ENCODE data around the gene WDR45B. TPM values are rescaled to one million over a fixed set of nuclear protein-coding genes. Genes with fewer than 3 reads are reported as not detected.

WDR45B gene
- total RNA-seq, 2 donors from 2014 or later: 50.0 to 55.7 TPM

DNA sequence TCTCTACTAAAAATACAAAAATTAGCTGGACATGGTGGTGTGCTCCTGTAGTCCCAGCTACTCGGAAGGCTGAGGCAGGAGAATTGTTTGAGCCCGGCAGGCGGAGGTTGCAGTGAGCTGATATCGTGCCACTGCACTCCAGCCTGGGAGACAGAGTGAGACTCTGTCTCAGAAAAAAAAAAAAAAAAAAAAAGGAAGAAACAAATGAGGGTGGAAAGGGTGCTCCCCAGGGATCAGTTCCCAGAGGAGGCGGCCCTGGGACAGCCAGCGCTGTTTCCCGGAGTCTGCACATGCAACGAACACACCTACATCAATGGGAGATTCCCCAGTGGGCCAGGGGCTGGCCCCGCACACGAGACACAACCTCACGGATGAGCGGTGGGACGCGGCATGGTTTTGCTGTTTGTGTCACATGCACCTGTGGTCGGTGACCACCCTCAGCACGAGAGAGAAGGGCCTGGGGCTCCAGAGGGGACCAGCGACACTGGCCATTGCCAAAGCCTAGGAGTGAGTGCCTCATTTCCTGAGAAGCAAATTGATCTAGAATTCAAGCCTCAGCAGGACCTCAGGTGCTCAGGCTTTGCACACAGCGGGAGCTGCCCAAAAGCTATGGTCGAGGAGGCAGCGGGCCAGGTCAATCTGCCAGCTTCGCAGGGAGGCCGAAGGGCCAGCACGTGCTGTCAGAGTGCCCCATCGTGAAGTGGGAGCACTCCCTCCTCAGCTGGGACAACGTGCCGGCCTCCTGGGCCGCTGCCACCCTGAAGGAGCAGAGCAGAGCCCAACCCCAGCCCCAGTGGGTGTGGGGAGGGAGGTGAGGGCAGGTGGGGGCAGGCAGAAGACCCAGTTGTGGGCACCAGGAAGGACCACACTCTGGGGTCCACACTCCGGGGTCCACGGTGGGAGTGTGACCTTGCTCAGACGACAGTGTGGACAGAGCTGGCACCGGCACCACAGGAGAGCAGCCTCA lies 13.8 kb upstream of the WDR45B start:
- Histone ChIP-seq H3K4me3 (no peak overlapping the region), H3K36me3 (peaks cover 6% of the 10 kb centered on the region), H3K27ac (no peak overlapping the region), H3K4me1 (ENCODE audit: control insufficient read depth in 1 of 2, low read depth in 2 of 2) (no peaks in the 10 kb centered on the region), H3K9me3 (no peaks in the 10 kb centered on the region), H3K27me3 (replicated peaks; ENCODE audit: insufficient read depth) (no peaks in the 10 kb centered on the region)
- TF ChIP-seq, protein P1, sequence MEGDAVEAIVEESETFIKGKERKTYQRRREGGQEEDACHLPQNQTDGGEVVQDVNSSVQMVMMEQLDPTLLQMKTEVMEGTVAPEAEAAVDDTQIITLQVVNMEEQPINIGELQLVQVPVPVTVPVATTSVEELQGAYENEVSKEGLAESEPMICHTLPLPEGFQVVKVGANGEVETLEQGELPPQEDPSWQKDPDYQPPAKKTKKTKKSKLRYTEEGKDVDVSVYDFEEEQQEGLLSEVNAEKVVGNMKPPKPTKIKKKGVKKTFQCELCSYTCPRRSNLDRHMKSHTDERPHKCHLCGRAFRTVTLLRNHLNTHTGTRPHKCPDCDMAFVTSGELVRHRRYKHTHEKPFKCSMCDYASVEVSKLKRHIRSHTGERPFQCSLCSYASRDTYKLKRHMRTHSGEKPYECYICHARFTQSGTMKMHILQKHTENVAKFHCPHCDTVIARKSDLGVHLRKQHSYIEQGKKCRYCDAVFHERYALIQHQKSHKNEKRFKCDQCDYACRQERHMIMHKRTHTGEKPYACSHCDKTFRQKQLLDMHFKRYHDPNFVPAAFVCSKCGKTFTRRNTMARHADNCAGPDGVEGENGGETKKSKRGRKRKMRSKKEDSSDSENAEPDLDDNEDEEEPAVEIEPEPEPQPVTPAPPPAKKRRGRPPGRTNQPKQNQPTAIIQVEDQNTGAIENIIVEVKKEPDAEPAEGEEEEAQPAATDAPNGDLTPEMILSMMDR (IDR thresholded peaks at IDR 0.05): no peak
- ATAC-seq (ENCODE audit: insufficient number of reproducible peaks, low FRiP score, low read depth): no peak
- no peak for DNase-seq (ENCODE audit: low spot score)

DNA sequence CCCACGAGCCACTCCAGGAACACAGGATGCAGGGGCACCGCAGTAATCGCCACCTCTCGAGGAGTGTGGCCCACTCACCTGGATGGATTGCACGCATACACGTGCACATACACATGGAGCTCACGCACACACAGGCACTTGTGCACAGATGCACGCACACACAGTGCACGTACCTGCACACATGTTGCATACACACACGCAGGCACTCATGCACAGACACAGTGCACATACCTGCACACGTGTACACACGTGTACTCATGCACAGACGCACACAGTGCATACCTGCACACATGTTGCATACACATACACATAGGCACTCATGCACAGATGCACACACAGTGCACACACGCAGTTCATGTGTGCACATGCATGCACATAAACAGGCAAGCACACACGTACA lies 11.6 kb upstream of the WDR45B start:
- no peaks in the 10 kb centered on the region for H3K27me3 ChIP-seq (replicated peaks; ENCODE audit: insufficient read depth)
- ATAC-seq (ENCODE audit: insufficient number of reproducible peaks, low FRiP score, low read depth) (no peak), DNase-seq (ENCODE audit: low spot score) (no peak)
- TF ChIP-seq, protein P1 (IDR thresholded peaks at IDR 0.05): no peak
- H3K4me3 ChIP-seq: no peak overlapping the region
- H3K27ac ChIP-seq: no peak overlapping the region
- peaks cover 6% of the 10 kb centered on the region for H3K36me3 ChIP-seq
- no peaks in the 10 kb centered on the region for H3K9me3 ChIP-seq
- H3K4me1 ChIP-seq (ENCODE audit: control insufficient read depth in 1 of 2, low read depth in 2 of 2): no peaks in the 10 kb centered on the region

DNA sequence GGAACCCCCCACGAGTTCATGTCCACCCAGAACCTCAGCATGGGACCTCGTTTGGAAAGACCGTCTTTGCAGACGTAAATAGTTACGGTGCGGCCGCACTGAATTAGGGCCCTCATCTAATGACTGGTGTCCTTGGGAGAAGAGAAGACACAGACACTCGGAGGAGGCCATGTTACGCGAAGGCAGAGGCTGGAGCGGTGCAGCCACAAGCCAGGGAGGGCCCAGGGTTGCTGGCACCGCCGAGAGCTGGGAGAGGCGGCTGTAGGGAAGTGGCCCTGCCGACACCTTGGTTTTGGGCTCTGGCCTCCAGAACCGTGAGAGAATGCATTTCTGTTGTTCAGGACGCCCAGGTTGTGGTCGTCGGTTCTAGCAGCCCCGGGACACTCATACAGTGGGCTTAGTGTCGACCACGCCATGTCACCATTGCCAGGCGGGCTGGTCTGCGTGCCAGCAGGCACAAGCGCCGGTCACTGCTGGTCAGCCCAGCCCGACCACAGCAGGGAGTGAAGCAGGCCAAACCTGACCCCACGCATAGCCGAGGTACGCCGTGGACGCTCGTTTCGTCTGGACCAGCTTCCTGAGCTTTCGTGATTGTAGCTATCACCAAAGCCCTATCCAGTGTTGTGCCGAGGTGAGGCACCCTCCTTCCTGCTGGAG lies 10.7 kb upstream of the WDR45B start:
- Histone ChIP-seq H3K36me3 (peaks cover 6% of the 10 kb centered on the region), H3K27me3 (replicated peaks; ENCODE audit: insufficient read depth) (no peaks in the 10 kb centered on the region), H3K27ac (no peak overlapping the region), H3K4me3 (no peak overlapping the region), H3K4me1 (ENCODE audit: control insufficient read depth in 1 of 2, low read depth in 2 of 2) (no peaks in the 10 kb centered on the region), H3K9me3 (no peaks in the 10 kb centered on the region)
- DNase-seq (ENCODE audit: low spot score) (no peak), ATAC-seq (ENCODE audit: insufficient number of reproducible peaks, low FRiP score, low read depth) (no peak)
- TF ChIP-seq, protein P1 (IDR thresholded peaks at IDR 0.05): no peak

DNA sequence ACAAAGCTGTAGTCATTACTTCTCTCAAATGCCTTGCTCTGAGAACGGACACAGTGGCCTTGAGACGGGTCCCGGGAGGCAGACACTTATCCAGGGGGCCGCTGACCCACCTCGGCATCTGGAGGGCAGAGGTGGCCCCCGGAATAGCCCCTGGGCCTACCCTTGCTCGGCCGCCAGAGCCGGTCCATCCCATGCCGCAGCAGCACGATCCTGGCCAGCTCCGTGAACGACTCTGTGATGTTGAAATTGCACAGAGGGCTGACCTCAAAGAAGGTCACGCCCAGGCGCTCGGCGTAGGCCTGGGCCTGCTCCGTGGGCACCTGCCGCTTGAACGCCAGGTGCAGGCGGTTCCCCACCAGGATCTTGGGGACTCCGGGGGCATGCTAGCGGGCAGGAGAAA lies 10.1 kb upstream of the WDR45B start:
- Histone ChIP-seq H3K27me3 (replicated peaks; ENCODE audit: insufficient read depth) (no peaks in the 10 kb centered on the region), H3K4me3 (no peak overlapping the region), H3K27ac (no peak overlapping the region), H3K4me1 (ENCODE audit: control insufficient read depth in 1 of 2, low read depth in 2 of 2) (no peaks in the 10 kb centered on the region), H3K36me3 (peaks cover 6% of the 10 kb centered on the region), H3K9me3 (no peaks in the 10 kb centered on the region)
- TF ChIP-seq, protein P1 (IDR thresholded peaks at IDR 0.05): no peak
- DNase-seq (ENCODE audit: low spot score): no peak
- ATAC-seq (ENCODE audit: insufficient number of reproducible peaks, low FRiP score, low read depth): no peak

DNA sequence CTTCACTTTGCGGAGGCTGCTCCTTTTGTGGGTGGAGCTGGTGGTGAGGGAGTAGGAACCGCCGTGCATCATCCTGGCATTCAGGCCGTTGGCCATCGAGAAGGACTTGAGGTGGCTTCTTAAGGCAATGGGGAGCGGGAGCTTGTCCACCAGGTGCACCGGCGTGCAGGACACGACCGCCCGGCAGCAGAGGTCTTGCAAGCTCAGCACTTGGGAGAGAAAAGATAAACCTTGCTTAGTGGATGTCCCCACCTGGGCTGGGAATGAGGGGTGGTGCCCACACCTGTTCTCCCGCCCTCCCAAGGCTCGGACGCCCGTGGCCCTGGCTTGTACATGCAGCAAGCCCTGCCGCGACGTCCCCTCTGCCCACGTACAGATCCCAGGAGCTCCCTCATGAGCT lies 9.7 kb upstream of the WDR45B start:
- Histone ChIP-seq H3K4me1 (ENCODE audit: control insufficient read depth in 1 of 2, low read depth in 2 of 2) (no peaks in the 10 kb centered on the region), H3K27me3 (replicated peaks; ENCODE audit: insufficient read depth) (no peaks in the 10 kb centered on the region), H3K9me3 (no peaks in the 10 kb centered on the region), H3K36me3 (peaks cover 6% of the 10 kb centered on the region), H3K4me3 (no peak overlapping the region), H3K27ac (no peak overlapping the region)
- DNase-seq (ENCODE audit: low spot score) (no peak), ATAC-seq (ENCODE audit: insufficient number of reproducible peaks, low FRiP score, low read depth) (no peak)
- TF ChIP-seq, protein P1 (IDR thresholded peaks at IDR 0.05): no peak
